Measurements from ENCODE around the gene OGN.

DNA sequence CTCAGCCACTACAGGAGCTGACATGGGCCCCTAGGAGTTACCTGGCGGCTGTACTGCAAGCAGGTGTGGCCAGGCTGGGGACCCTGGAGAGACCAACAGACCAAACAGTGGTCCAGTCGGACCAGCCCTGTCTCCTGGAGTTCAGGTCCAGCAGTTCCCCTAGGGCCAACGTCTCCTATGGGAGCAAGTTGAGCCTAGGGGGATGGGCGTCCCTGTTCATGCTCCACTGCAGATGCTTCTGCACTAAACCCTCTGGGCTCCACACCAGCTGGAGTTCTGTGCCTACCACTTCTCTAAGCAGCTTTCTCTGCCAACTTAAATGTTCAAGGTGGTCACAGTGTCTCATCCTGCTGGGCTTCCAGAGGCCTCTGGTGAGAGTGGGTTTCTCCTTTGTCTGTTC lies 40.5 kb upstream of the OGN start:
- TF ChIP-seq, protein P1, sequence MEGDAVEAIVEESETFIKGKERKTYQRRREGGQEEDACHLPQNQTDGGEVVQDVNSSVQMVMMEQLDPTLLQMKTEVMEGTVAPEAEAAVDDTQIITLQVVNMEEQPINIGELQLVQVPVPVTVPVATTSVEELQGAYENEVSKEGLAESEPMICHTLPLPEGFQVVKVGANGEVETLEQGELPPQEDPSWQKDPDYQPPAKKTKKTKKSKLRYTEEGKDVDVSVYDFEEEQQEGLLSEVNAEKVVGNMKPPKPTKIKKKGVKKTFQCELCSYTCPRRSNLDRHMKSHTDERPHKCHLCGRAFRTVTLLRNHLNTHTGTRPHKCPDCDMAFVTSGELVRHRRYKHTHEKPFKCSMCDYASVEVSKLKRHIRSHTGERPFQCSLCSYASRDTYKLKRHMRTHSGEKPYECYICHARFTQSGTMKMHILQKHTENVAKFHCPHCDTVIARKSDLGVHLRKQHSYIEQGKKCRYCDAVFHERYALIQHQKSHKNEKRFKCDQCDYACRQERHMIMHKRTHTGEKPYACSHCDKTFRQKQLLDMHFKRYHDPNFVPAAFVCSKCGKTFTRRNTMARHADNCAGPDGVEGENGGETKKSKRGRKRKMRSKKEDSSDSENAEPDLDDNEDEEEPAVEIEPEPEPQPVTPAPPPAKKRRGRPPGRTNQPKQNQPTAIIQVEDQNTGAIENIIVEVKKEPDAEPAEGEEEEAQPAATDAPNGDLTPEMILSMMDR (conservative IDR thresholded peaks at IDR 0.05), result no peak
- TF ChIP-seq ZFX (IDR thresholded peaks at IDR 0.05), result no peak

Measured in C4-2B (cell line).